Activated T-cell treated with anti-CD3 and anti-CD28 coated beads, Interleukin-2, amount 50 U/mL, for 72 hours (primary cell): ENCODE results near the gene CCR1. TPM values are rescaled to one million over a fixed set of nuclear protein-coding genes. Genes with fewer than 3 reads are reported as not detected.

Experiments
- ATAC-seq, 2 donors: fragments of 150-1000 bp; cut with Tn5 transposase; replicated peaks in 1 of 2; 2 replicates each; pipeline ENCODE4 v1.10.0; 2021; ENCODE audit warnings: moderate library complexity in 2 of 2, mild to moderate bottlenecking in 1 of 2
- DNase-seq, 2 donors: peaks; one replicate each; pipeline ENCODE4 v3.0.0; 2021 to 2022; ENCODE audit warnings: mixed read lengths in 1 of 2
- H3K27ac Mint-ChIP-seq: one replicate; pipeline ENCODE4 v1.8.0; 2022; ENCODE audit warnings: mild to moderate bottlenecking, moderate library complexity, mixed read lengths
- H3K27me3 Mint-ChIP-seq: one replicate; pipeline ENCODE4 v1.8.0; 2022; ENCODE audit warnings: low read depth, mixed read lengths
- H3K36me3 Mint-ChIP-seq, 2 donors: one replicate each; pipeline ENCODE4 v1.8.0; 2022; ENCODE audit warnings: mixed read lengths in 2 of 2, mild to moderate bottlenecking in 1 of 2; ENCODE audit not compliant: insufficient read depth in 2 of 2
- H3K4me1 Mint-ChIP-seq: one replicate; pipeline ENCODE4 v1.8.0; 2022; ENCODE audit warnings: low read depth, mixed read lengths
- H3K4me3 Mint-ChIP-seq, 2 donors: one replicate each; pipeline ENCODE4 v1.8.0; 2022; ENCODE audit warnings: mild to moderate bottlenecking in 2 of 2, mixed read lengths in 2 of 2, moderate library complexity in 2 of 2
- H3K9me3 Mint-ChIP-seq, 2 donors: one replicate each; pipeline ENCODE4 v1.8.0; 2022; ENCODE audit warnings: mixed read lengths in 2 of 2
- total RNA-seq, 2 donors: library from RNA; stranded (reverse); gene quantifications; one replicate each; pipeline ENCODE4 v1.2.3, GENCODE V29; 2022

CCR1 gene
- total RNA-seq, 2 donors from 2014 or later: 0.17 to 0.51 TPM

GRCh38 chr3:46206282-46207015 lies 1.7 kb downstream of the CCR1 start:
- DNase-seq (no peak), ATAC-seq (no peak)
- Mint-ChIP-seq H3K27me3 (peaks cover 17% of the 10 kb centered on the region), H3K27ac (no peak overlapping the region), H3K4me1 (peaks cover 18% of the 10 kb centered on the region), H3K9me3 (no peaks in the 10 kb centered on the region), H3K36me3 (peaks cover 0 to 2% of the 10 kb centered on the region in 2 donors), H3K4me3 (no peak overlapping the region)

- Mint-ChIP-seq H3K9me3 (no peaks in the 10 kb centered on the region), H3K27me3 (peaks cover 17% of the 10 kb centered on the region), H3K4me3 (no peak overlapping the region), H3K4me1 (peaks cover 18% of the 10 kb centered on the region), H3K27ac (no peak overlapping the region), H3K36me3 (peaks cover 0 to 2% of the 10 kb centered on the region in 2 donors)
- DNase-seq (no peak), ATAC-seq (no peak)
Measured at GRCh38 chr3:46205286-46205960, 2.7 kb downstream of the CCR1 start.

GRCh38 chr3:46203681-46204080 lies 4.4 kb downstream of the CCR1 start:
- Mint-ChIP-seq H3K36me3 (peaks cover 0 to 2% of the 10 kb centered on the region in 2 donors), H3K4me3 (no peak overlapping the region), H3K27ac (no peak overlapping the region), H3K4me1 (peaks cover 12% of the 10 kb centered on the region), H3K27me3 (peaks cover 25% of the 10 kb centered on the region), H3K9me3 (no peaks in the 10 kb centered on the region)
- DNase-seq (no peak), ATAC-seq (no peak)

GRCh38 chr3:46202535-46202934 lies 5.6 kb downstream of the CCR1 start:
- Mint-ChIP-seq H3K4me1 (peaks cover under 1% of the 10 kb centered on the region), H3K36me3 (peaks cover 0 to 5% of the 10 kb centered on the region in 2 donors), H3K4me3 (no peak overlapping the region), H3K27ac (no peak overlapping the region), H3K9me3 (peaks cover 0 to under 1% of the 10 kb centered on the region in 2 donors), H3K27me3 (peaks cover 31% of the 10 kb centered on the region)
- DNase-seq: no peak
- ATAC-seq: no peak

- Mint-ChIP-seq H3K9me3 (peaks cover 3 to 4% of the 10 kb centered on the region in 2 donors), H3K4me1 (no peaks in the 10 kb centered on the region), H3K27ac (no peak overlapping the region), H3K36me3 (peaks cover 2 to 8% of the 10 kb centered on the region in 2 donors), H3K4me3 (no peak overlapping the region), H3K27me3 (peaks cover 31% of the 10 kb centered on the region)
- DNase-seq (no peak), ATAC-seq (no peak)
Measured at GRCh38 chr3:46200790-46201189, 7.3 kb downstream of the CCR1 start.

GRCh38 chr3:46200211-46200610 lies 7.9 kb downstream of the CCR1 start:
- no peak for ATAC-seq
- H3K4me1 Mint-ChIP-seq: no peaks in the 10 kb centered on the region
- no peak for DNase-seq
- H3K4me3 Mint-ChIP-seq: no peak overlapping the region
- no peak overlapping the region for H3K27ac Mint-ChIP-seq
- H3K9me3 Mint-ChIP-seq: peaks cover 4 to 5% of the 10 kb centered on the region in 2 donors
- peaks cover 31% of the 10 kb centered on the region for H3K27me3 Mint-ChIP-seq
- H3K36me3 Mint-ChIP-seq: peaks cover 2 to 8% of the 10 kb centered on the region in 2 donors

GRCh38 chr3:46196261-46196957 lies 11.7 kb downstream of the CCR1 start:
- H3K27me3 Mint-ChIP-seq: peaks cover 33% of the 10 kb centered on the region
- no peak for ATAC-seq

GRCh38 chr3:46194868-46195553 lies 13.1 kb downstream of the CCR1 start:
- no peak for ATAC-seq
- peaks cover 40% of the 10 kb centered on the region for H3K27me3 Mint-ChIP-seq
- peaks cover 17 to 24% of the 10 kb centered on the region in 2 donors for H3K36me3 Mint-ChIP-seq
- H3K27ac Mint-ChIP-seq: peak overlapping the region; percentile 94
- peaks cover 7% of the 10 kb centered on the region for H3K4me1 Mint-ChIP-seq
- no peak overlapping the region for H3K4me3 Mint-ChIP-seq
- H3K9me3 Mint-ChIP-seq: peaks cover 8 to 16% of the 10 kb centered on the region in 2 donors
- DNase-seq: no peak

More at GRCh38 chr3:46196261-46196957, 11.7 kb downstream of the CCR1 start:
- H3K36me3 Mint-ChIP-seq: peaks cover 17 to 24% of the 10 kb centered on the region in 2 donors
- peaks cover 8 to 16% of the 10 kb centered on the region in 2 donors for H3K9me3 Mint-ChIP-seq
- no peak for DNase-seq
- peaks cover 7% of the 10 kb centered on the region for H3K4me1 Mint-ChIP-seq
- no peak overlapping the region for H3K27ac Mint-ChIP-seq
- no peak overlapping the region for H3K4me3 Mint-ChIP-seq

GRCh38 chr3:46193436-46193835 lies 14.7 kb downstream of the CCR1 start:
- H3K27me3 Mint-ChIP-seq: peaks cover 31% of the 10 kb centered on the region
- H3K9me3 Mint-ChIP-seq: peaks cover 8 to 16% of the 10 kb centered on the region in 2 donors
- DNase-seq (no peak), ATAC-seq (no peak)
- H3K4me1 Mint-ChIP-seq: peaks cover 7% of the 10 kb centered on the region
- no peak overlapping the region for H3K27ac Mint-ChIP-seq
- peaks cover 17 to 24% of the 10 kb centered on the region in 2 donors for H3K36me3 Mint-ChIP-seq
- no peak overlapping the region for H3K4me3 Mint-ChIP-seq

- H3K36me3 Mint-ChIP-seq: peaks cover 17 to 22% of the 10 kb centered on the region in 2 donors
- no peak overlapping the region for H3K4me3 Mint-ChIP-seq
- no peak for ATAC-seq
- DNase-seq: no peak
- peaks cover 30% of the 10 kb centered on the region for H3K27me3 Mint-ChIP-seq
- H3K9me3 Mint-ChIP-seq: peaks cover 8 to 16% of the 10 kb centered on the region in 2 donors
- peaks cover 12% of the 10 kb centered on the region for H3K4me1 Mint-ChIP-seq
- no peak overlapping the region for H3K27ac Mint-ChIP-seq
Measured at GRCh38 chr3:46192939-46193338, 15.2 kb downstream of the CCR1 start.

GRCh38 chr3:46191730-46192129 lies 16.4 kb downstream of the CCR1 start:
- no peak overlapping the region for H3K27ac Mint-ChIP-seq
- peaks cover 15 to 19% of the 10 kb centered on the region in 2 donors for H3K36me3 Mint-ChIP-seq
- peaks cover 33% of the 10 kb centered on the region for H3K27me3 Mint-ChIP-seq
- no peak for DNase-seq
- H3K9me3 Mint-ChIP-seq: peaks cover 4 to 13% of the 10 kb centered on the region in 2 donors
- H3K4me1 Mint-ChIP-seq: peaks cover 24% of the 10 kb centered on the region
- ATAC-seq: no peak
- H3K4me3 Mint-ChIP-seq: no peak overlapping the region

GRCh38 chr3:46188708-46189107 lies 19.4 kb downstream of the CCR1 start:
- peaks cover 30% of the 10 kb centered on the region for H3K4me1 Mint-ChIP-seq
- peaks cover 37% of the 10 kb centered on the region for H3K27me3 Mint-ChIP-seq
- H3K4me3 Mint-ChIP-seq: no peak overlapping the region
- H3K9me3 Mint-ChIP-seq: peaks cover 4 to 8% of the 10 kb centered on the region in 2 donors
- H3K27ac Mint-ChIP-seq: no peak overlapping the region
- DNase-seq (no peak), ATAC-seq (no peak)
- H3K36me3 Mint-ChIP-seq: peaks cover 6 to 8% of the 10 kb centered on the region in 2 donors
